Measurements from ENCODE around the gene GINS2.

GINS2 gene

DNA sequence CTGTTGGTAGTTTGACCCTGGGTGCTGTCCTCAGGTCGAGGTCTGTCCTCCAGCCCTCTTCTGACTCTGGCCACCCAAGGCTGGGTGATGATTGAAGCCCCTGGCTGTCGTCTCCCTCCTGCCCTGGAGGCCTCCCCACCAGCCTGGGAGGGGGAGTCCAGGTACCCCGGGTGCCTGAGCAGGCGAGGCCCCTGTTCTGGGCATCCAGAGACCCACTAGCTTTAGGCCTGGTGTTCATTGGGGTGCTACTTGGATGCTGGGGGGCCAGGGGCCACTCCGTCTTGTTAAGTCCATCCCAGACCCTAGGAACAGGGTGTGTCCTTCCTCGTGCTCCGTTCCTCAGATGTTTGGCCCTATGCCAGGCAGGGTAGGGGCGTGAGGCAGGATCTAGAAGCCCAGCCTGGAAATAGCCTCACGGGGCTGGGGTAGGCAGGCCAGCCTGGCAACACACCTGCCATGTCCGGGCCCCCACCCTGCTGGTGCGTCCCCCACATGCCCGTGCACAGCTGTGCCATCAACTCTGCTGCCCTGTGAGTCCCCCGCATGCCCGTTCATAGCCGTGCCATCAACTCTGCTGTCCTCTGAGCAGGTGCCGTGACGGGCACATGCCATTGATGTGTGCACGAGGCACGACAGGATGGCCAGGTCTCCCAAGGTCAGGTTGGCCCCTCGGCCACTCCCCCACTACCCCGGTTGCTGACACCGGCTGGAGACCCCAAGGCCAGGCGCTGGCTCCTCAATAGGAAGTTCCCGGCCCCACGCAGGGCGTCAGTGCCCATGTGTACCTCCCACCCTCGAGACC is 36.9 kb downstream of the GINS2 start:
- no peak for DNase-seq

DNA sequence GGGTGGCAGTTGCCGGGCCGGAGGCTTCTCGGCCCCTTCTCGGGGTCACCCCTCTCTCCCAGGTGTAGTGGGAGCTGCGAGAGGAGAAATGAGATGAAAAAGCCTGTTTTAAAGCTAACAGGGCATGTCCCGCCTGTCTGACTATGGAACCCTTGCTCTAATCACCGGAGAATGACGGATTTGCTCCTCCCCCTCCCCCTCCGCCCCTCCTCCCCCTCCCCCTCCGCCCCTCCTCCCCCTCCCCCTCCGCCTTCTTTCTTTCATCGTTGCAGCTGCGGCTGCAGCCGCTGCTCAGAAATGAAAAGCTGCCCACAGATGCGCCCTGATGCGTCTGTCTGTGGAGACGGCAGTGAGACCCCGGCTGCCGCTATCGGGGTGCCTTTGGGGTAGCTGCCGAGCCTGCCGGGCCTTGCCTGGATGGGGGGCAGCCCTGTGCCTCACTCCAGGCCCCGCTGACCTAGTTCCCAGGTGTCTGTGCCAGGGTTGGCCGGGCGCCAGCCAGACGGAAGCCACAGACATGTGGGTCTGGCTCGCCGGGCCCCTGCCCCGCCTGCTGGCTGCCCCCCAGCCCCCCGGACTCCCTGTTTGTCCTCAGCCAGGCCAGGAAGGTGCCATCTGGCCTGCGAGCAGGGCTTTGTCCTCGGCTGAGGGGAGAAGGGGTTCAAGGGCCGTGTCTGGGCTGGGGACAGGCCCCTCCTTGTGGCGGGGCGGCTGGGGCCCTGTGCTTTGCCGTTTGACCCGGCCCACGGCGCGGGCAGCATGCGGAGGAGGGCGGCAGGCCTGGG is 37.7 kb downstream of the GINS2 start:
- no peak for DNase-seq

DNA sequence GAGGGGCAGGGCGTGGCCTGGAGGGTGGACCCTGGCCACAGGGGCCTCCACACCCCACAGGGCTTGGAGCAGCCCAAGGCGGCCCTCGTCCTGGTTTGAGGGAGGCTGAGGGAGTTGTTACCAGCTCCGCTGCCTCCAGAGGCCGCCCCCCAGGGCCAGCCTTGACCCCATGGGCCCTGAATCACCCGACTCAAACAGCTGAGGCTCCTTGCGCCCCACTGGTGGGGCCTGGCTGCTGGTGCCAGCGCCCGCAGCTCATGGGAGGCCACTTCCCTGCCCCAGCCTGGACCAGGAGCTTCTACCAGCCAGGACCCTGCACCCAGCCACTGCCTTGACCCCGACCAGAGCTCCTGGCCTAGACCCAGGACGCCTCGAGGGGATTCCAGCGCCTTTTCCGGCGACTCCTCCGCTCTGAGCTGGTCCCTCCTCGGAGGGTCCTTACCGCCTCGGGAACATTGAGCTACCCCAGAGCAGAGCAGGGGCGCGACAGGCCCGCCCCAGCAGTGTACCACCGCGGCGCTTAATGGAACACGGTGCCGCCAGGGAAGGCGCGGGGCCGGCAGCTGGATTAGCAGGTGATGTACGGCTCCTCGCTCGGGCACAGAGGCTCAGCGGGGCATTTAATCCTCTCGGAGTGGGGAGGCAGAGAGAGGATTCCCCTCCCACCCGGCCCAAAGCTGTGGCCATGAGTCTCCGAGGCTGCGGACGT is 38.5 kb downstream of the GINS2 start:
- no peak for DNase-seq

DNA sequence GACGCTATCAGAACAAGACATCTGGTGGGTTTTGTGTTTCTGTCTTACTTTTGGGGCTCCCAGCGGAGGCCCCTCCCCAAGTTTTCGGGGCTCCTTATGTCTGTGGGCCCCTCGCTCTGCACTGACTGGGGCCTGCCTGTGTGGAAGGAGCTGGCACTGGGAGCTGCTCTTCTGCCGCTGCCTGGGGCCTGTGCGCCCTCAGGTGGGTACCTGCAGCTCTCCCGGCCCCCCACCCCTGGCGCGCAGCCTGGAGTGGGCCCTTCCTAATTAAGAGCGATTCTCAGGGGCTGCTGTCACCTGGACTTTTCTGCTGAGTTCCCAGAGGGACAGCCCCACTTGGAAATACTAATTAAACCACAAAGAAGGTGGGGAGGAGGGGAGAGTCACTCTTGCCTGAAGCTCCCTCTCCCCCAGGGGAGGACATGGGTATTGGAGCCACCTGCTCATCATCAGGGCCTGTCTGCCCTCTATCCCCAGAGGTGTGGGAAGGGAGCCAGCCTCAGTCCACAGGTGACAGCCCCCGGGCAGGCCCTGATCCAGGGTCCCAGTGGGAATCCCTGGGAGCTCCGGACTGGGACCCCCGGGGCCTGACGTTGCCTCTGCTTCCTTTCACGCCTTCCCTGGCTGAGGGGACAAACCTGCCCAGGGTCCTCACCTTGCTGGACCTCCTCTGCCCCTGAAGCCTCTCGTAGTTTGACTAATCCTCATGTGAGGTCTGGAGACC is 39.2 kb downstream of the GINS2 start:
- no peak for DNase-seq

DNA sequence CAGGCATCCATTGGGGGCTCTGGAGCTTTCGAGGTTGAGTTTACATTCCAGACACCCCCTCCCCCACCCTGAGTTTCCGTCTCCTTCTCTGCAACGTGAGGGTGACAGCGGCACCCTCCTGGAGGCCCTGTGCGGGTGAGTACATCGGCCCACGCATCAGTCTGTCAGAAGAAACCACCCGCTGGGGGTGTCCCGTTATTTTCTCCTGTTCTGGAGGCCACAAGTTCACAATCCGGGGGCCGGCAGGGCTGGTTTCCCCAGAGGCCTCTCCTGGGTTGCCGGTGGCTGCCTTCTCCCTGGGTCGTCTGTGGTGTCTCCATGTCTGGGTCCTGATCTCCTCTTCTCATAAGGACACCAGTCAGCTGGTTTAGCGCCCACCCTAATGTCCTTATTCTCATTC is 39.9 kb downstream of the GINS2 start:
- no peak for DNase-seq

DNA sequence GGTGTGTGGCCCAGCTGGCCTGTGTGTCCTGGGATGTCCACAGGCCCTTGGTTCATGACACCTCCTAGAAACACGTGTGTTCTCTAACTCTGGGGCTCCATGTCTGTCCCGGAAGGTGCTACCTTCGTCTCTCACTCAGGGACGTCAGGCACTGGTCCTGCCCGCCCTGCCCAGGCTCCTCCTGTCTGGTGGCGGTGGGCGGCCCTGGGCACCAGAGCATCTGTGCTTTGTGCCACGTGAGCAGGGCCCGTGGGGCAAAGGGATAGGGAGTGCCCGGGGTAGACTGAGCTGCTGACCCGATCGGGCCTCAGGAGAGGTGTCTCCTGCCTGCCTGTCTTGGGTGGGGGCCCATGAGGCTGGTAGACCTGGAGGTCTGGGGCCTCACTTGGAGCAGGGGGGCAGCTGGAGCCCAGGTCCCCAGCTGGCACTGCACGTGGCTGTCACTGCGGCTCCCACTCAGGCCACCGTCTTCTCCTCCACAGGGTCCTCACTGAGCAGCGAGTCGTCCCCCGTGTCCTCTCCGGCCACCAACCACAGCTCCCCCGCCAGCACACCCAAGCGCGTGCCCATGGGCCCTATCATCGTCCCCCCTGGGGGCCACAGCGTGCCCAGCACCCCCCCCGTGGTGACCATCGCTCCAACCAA is 40.6 kb downstream of the GINS2 start:
- no peak for DNase-seq

DNA sequence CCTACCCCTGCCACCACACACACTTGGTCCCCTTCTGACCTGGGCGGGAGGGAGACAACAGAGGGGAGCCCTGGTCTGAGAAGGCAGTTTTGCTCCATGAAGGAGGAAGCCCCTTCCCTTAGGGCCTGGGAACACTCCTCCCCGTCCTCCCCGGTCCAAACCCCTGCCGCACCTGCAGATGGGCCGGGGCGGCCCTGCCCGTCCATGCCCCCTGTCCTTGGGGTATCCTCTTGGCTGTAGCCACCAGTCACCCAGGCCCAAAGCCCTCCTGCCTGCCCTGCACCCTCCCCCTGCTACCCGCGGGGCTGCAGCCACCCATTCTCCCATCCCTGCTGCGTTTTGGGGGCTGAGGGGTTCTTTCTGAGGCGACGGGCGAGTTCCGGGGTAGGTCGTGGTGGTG is 41.8 kb downstream of the GINS2 start:
- DNase-seq, result no peak

DNA sequence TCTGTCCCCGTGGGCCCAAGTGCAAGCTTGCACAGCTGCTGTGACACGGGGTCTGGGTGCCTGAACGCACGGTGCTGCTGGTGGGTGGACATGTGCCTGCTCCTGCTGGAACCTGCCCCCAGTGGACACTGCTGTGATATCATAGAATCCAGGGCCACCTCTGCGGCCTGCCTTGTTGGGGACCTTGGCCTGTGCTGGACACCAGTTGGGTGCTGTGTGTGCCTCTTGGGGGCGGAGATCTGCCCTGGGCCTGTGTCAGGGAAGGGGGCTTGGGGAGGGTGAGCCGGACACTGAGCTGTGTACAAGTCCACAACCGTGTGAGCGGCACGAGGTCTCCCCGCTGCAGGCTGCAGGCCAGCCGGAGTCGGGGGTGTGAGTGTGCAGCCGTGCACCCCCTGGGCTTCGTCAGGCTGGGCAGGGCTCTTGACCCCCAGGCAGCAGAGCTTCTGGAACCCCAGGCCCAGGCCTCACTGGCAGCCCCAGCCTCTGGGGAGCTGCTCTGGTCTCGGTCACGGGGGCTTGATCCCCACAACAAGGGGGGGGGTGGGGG is 42.3 kb downstream of the GINS2 start:
- DNase-seq, result no peak

DNA sequence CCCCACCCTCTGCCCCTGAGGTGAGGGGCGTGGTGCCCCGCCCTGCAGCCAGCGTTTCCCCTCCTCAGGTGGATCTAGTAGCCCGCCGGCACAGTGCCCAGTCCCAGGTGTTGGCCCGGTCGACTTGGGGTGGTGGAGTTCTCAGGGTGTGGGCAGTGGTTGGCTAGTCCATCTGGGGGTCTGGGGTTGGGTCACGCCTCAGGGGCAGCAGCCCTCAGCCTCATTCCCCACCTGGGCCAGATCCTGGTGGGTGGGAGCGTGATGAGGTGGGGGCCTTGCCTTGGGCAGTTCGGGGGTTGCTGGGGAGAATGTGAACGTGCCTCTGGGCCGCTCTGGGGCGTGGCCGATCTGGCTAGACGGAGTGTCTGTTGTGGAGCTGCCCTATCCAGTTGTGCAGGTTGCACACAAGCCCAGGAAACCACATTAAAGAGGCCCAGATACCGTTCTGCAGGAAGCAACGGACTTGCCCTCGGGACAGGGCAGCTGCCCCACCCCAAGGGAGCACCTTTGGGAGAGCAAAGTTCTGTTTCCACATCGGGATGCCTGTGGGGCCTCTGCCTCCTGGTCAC is 43.6 kb downstream of the GINS2 start:
- DNase-seq, result no peak

DNA sequence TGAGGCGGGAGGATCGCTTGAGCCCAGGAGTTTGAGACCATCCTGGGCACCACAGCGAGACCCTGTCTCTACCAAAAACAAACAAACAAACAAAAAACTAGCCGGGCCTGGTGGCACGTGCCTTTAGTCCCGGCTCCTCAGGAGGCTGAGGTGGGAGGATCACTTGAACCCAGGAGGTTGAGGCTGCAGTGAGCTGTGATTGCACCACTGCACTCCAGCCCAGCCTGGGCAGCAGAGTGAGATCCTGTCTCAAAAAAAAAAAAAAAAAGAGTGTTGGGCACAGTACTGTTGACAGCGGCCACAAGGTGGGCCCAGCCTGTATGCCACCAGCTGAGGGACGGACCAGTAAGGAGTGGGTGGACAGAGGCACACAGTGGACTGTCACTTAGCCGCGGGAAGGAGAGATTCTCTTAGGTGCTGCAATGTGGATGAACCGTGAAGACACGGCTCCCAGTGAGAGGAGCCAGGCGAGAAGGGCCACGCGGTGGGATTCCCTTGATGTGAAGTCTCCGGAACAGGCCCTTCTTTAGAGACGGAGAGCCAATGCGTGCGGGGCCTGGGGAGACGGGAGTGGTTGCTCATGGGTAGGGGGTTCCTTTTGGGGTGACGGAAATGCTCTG is 44.6 kb downstream of the GINS2 start:
- DNase-seq, result no peak

DNA sequence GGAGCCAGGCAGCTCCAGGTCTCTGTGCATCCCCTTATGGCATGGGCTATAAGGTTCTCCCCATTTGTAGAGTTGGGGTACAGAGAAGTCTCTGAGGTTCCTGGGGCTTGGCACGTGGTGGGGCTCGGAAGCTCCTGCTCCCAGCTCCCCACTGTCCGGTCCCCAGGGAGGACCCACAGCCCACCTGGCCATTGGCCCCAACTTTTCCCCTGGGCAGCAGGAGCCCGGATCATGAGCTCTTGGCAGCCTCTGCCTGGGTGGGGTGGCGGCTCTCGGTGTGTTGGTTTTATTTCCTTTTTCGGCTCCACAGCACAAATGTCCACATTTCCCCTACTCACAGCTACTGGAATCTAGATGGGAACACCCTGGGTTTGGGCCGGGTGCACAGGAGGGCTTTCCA is 45.1 kb downstream of the GINS2 start:
- DNase-seq, result no peak

DNA sequence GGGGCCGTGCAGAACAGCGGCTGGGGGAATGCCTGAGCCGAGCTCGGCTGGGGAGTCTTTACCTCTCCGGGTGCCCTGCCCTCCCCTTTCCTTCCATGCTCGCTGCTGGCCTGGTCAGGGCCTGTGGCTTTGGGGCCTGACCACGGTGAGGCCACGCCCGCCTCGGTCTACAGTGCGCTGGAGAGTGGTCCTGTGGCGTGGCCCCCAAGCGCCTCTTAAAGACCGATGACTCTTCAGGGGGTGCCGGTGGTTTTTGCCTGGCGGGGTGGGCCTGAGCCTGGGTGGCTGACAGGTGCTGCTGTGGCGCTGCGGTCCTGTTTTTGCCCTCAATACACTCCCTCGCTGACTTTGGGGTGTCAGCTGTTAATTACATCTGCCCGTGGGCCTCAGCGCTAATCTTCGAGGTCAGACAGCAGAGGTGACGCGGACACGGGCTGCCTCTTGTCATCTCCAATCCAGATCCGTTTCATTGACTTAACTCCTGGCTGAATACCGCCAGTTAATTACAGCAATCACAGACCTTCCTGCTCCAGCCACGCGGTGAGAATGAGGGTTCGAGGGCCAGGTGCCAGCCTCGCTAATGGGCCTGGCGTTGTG is 45.9 kb downstream of the GINS2 start:
- no peak for DNase-seq

DNA sequence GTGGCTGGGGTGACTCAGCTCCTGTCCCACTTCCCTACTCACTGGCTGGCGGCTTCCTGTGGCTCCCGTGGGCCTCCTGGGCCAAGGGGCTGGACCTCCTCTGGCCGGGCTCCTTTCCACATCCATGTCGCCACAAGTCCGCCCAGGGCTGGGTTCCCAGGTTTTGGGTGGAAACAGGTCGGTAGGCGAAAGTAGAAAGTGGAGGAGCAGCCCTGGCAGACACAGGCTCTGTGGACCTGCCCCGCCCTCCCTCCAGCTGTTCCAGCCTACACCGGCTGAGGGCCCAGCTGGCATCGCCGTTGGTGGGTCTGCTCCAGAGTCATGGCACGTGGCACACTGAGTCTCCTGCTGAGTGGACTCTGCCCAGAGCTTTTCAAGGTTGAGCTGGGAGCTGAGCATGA is 47.0 kb downstream of the GINS2 start:
- DNase-seq, result no peak

DNA sequence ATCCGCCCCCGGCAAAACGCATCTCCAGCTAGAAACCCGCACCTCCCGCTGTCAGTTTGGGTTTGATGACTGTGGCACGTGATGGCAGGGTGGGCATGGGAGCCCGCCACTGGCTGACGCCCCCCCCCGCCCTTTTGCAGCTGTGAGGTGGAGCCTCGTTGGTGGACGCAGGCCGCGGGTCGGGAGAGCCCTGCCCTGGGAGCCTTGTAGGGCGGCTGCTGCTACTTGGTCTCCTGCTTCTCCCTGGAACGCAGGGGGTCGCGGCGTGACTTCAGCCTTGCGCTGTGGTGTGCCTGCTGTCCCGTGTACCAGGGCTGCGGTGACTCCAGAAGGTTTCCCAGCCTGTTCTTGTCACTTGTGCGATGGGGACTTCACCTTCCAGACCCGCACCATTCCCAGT is 47.4 kb downstream of the GINS2 start:
- DNase-seq, result no peak

DNA sequence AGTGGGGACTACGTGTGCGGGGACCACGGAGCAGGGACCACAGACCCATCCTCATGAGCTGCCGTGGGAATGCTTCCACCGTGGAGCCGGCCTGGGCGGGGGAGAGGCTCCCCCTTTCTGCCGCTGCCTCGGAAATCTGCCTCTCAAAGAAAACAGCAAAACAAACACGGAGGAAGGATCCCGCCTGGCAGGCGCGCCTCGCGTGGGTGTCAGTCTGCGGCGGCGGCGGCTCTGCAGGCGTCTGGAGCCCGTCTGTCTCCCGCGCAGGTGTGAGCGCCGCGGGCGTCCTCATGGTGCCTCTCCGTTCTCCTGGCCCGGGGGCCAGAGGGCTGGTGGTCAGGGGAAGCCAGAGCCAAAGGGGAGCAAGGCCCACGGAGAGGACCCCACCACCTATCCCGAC is 48.2 kb downstream of the GINS2 start:
- no peak for DNase-seq

DNA sequence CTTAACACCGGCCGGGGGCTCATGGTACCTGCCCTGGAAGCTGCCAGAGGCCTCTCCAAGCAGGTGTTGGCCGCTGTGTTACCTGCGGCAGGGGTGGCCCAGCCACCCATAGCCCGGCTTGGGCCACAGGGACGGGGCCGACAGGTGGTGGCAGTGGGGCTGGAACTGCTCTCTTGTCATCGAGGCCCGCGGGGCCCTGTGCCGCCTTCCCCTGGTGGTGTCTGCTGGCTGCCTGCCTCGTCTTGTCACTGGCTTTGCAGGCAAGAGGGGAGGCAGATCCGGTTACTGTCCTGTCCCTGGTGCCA is 48.5 kb downstream of the GINS2 start:
- DNase-seq, result no peak

DNA sequence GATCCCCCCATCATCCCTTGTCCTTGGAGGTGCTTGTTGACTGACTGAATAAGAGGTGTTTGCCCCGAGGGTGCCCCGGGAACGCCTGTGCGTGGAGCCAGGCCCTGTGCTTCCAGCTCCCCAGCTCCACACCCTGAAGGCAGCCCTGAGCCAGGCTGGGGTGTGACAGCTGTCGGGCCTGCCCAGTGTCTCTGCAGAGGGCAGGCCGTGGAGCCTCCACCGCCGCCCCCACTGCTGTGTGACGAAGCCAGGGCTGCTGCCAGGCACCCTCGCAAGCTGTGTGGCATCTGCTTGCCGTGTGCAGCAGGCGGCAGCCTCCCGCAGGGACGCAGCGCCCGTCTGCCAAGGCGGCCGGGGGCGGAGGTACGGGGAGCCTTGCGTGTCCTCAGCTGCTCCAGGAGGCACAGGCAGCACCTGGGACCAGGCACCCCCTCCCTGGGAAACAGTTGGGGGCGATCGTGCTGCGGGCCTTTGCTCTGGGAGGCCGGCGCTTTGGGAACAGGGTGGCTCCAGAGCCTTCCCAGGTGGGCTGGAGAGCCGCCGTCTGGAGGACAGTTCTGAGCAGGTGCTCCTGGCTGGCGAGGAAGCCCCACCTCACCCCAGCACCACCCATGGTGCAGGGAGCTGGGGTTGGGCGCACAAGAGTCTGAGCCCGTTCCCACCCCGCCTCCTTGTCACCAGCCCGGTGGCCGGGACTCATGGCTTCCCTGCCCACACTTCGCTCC is 49.1 kb downstream of the GINS2 start:
- DNase-seq, result no peak

DNA sequence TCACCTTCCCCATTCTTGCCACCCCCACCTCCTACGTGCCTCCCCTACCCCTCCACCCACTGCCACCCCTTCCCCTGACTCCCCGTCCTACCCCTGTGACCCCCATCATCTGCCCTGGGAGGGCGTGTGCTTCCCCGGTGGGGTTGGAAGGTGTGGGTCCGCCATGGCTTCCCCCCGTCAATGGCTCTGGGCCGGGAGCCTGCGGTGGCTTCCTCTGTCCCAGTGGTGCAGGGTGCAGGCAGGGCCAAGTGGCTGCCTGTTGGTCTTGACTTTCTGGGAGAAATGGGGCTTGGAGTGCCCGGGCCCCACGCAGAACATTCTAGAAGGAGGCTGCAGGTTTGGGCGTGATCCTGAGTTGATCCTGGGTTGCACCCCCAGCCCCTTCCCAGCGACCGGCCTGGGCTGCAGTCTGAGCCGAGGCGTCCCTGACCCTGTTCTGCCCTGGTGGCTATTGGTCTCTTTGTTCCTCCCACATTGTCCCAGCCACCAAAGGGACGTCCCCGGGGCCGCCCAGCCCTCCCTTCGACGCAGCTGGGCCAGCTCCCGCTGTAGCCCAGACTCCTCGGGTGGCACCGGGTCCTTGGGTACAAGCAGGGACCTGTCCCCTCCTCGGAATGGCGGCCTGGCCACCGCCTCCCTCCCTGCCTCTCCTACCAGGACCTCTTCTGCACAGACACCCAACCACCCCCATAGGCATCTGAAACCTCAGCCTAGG is 49.9 kb downstream of the GINS2 start:
- no peak for DNase-seq

DNA sequence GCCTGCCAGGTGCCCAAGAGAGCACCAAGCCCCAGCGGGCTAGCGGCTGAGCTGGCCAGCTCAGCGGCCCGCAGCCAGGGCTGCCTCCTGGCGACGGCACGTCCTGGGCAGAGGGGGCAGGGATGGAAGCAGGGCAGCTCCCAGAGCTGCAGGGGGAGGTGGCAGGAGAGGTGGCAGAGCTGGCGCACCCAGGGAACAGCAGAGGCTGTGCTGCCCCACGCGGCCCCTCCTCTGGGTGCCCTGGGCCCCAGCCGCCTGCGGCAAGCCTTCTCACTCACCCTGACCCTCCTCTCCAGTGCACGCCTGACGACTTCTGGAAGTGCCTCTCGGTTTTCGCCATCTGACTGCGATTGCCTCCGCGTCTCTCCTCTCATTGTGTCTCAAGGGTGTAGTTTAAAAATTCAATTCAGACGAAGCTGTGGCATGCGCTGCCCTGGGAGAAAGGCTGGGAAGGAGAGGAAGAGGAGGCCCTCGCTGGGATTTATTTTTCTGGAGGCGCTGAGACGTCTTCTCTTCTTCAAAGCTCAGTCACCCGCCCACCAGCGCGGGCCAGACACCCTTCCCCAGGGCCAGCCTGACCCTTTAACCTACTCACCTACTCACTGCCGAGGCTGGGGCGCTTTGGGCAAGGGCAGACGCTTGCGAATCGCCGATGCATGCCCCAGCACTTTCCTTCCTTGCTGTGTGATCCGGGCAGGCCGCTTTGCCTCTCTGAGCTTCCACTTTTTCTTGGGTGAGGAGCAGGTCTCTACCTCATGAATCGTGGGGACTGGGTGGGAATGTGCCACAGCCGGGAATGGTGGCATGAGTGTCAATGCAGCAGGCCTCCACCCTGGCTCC is 50.7 kb downstream of the GINS2 start:
- DNase-seq, result no peak

All from NCI-H2029 treated with DMSO at 0.1 percent for 48 hours (cell line).